Activated CD4-positive, alpha-beta T cell treated with anti-CD3 and anti-CD28 coated beads, Interleukin-2, amount 10 ng/mL, durations not matched to agents 24 days and 14 days (primary cell): ENCODE results near the gene HLA-DRB5. TPM values are rescaled to one million over a fixed set of nuclear protein-coding genes. Genes with fewer than 3 reads are reported as not detected.
"Not testable (repeated sequence)": the region's sequence is repeated elsewhere in the genome, so short reads cannot be mapped to it uniquely, and the experiment has no call there.

Experiments used
- DNase-seq: peaks from one replicate; pipeline ENCODE4 v3.0.0; 2022
- H3K27ac Mint-ChIP-seq: one replicate; pipeline ENCODE4 v1.8.0; 2022; ENCODE audit warnings: mild to moderate bottlenecking, mixed read lengths
- H3K27me3 Mint-ChIP-seq: one replicate; pipeline ENCODE4 v1.8.0; 2022; ENCODE audit warnings: mixed read lengths
- H3K36me3 Mint-ChIP-seq: one replicate; pipeline ENCODE4 v1.8.0; 2022; ENCODE audit warnings: low read depth, mild to moderate bottlenecking, mixed read lengths
- H3K4me1 Mint-ChIP-seq: one replicate; pipeline ENCODE4 v1.8.0; 2021; ENCODE audit warnings: mixed read lengths
- H3K4me3 Mint-ChIP-seq: one replicate; pipeline ENCODE4 v1.8.0; 2022; ENCODE audit warnings: mild to moderate bottlenecking, moderate library complexity, mixed read lengths
- H3K9me3 Mint-ChIP-seq: one replicate; pipeline ENCODE4 v1.8.0; 2021; ENCODE audit warnings: mixed read lengths
- intact Hi-C: fragments of 100-400 bp; cut with micrococcal nuclease; formaldehyde crosslinking; loops from one replicate; pipeline ENCODE4 v1.15.1; 2023
- total RNA-seq: library from RNA; stranded (reverse); gene quantifications from 2 replicates; pipeline ENCODE4 v1.2.3, GENCODE V29; 2022

The HLA-DRB5 gene
- total RNA-seq, 1 donor from 2014 or later, result 5.1 TPM

- H3K27me3 Mint-ChIP-seq, result peaks cover 22% of the 10 kb centered on the region
These were observed 54.5 kb downstream of the HLA-DRB5 start for GRCh38 chr6:32475392-32476206.

GRCh38 chr6:32473376-32474348, 56.4 kb downstream of the HLA-DRB5 start:
- H3K4me1 Mint-ChIP-seq, DNase-seq, H3K27ac Mint-ChIP-seq, H3K9me3 Mint-ChIP-seq, H3K36me3 Mint-ChIP-seq, intact Hi-C loops, H3K4me3 Mint-ChIP-seq: not testable (repeated sequence)
- H3K27me3 Mint-ChIP-seq, result peaks cover 19% of the 10 kb centered on the region

More at GRCh38 chr6:32475392-32476206, 54.5 kb downstream of the HLA-DRB5 start:
- no peak for DNase-seq
- H3K9me3 Mint-ChIP-seq, result no peaks in the 10 kb centered on the region
- peaks cover 2% of the 10 kb centered on the region for H3K4me1 Mint-ChIP-seq
- no peaks in the 10 kb centered on the region for H3K36me3 Mint-ChIP-seq
- no peak overlapping the region for H3K27ac Mint-ChIP-seq
- intact Hi-C loops, result no loop called here
- H3K4me3 Mint-ChIP-seq, result no peak overlapping the region

- H3K4me1 Mint-ChIP-seq, result peaks cover 2% of the 10 kb centered on the region
- intact Hi-C loops, result no loop called here
- H3K36me3 Mint-ChIP-seq, result no peaks in the 10 kb centered on the region
- H3K27me3 Mint-ChIP-seq, result peaks cover 20% of the 10 kb centered on the region
- H3K27ac Mint-ChIP-seq, result no peak overlapping the region
- DNase-seq, result no peak
- no peak overlapping the region for H3K4me3 Mint-ChIP-seq
- H3K9me3 Mint-ChIP-seq, result no peaks in the 10 kb centered on the region
These were observed 57.2 kb downstream of the HLA-DRB5 start for GRCh38 chr6:32472781-32473375.

GRCh38 chr6:32467743-32468503, 62.2 kb downstream of the HLA-DRB5 start:
- H3K4me3 Mint-ChIP-seq, result not testable (repeated sequence)

More at GRCh38 chr6:32467743-32468503, 62.2 kb downstream of the HLA-DRB5 start:
- H3K4me1 Mint-ChIP-seq, DNase-seq, H3K9me3 Mint-ChIP-seq, intact Hi-C loops, H3K27ac Mint-ChIP-seq, H3K36me3 Mint-ChIP-seq: not testable (repeated sequence)
- H3K27me3 Mint-ChIP-seq, result peaks cover 24% of the 10 kb centered on the region

Other genes starting within 250 kb of the HLA-DRB5 start
- not detected in 2 replicates for gene TSBP1, start 158.4 kb downstream of the HLA-DRB5 start, total RNA-seq
- gene BTNL2, start 123.1 kb downstream of the HLA-DRB5 start, total RNA-seq, result not detected in 2 replicates
- gene HLA-DRA, start 90.4 kb downstream of the HLA-DRB5 start, total RNA-seq, result 12.9 and 14.0 TPM in 2 replicates
- 14.2 and 15.0 TPM in 2 replicates for gene HLA-DRB1, start 59.6 kb upstream of the HLA-DRB5 start, total RNA-seq
- gene HLA-DQA1, start 107.1 kb upstream of the HLA-DRB5 start, total RNA-seq, result 3.6 and 4.0 TPM in 2 replicates
- 1.5 and 1.6 TPM in 2 replicates for gene HLA-DQB1, start 136.4 kb upstream of the HLA-DRB5 start, total RNA-seq
- 0.45 and 0.65 TPM in 2 replicates for gene HLA-DQA2, start 211.1 kb upstream of the HLA-DRB5 start, total RNA-seq
- gene HLA-DQB2, start 233.2 kb upstream of the HLA-DRB5 start, total RNA-seq, result 0.28 and 0.72 TPM in 2 replicates